ENCODE data around the gene C2CD5. TPM values are rescaled to one million over a fixed set of nuclear protein-coding genes. Genes with fewer than 3 reads are reported as not detected.
"Not testable (repeated sequence)": the region's sequence is repeated elsewhere in the genome, so short reads cannot be mapped to it uniquely, and the experiment has no call there.

C2CD5 gene
- total RNA-seq, 1 donor from 2014 or later, result 53.5 TPM

- DNase-seq (ENCODE audit: low spot score), result no peak
These were observed 8.9 kb downstream of the C2CD5 start for GRCh38 chr12:22535478-22535877.

- DNase-seq (ENCODE audit: low spot score), result no peak
These were observed 9.3 kb downstream of the C2CD5 start for GRCh38 chr12:22535038-22535437.

- no peak for DNase-seq (ENCODE audit: low spot score)
These were observed 11.2 kb downstream of the C2CD5 start for GRCh38 chr12:22533155-22533554.

DNA sequence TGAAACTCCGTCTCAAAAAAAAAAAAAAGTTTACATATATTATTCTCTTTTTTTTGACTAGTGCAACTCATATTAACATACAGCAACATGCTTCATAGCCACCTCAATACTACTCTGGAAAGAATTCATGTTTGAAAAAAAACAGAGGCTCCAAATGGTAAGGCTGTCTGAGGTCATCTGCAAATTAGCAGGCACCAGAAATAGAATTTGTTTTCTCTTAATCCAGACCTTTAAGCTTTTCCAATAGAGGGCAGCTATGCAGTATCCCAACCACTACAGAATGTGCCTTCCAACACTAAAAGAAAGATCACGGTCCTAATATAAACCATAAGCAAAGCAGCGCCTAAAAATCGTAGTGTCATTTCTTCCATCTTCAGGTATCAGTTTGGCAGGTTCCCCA, 12.0 kb downstream of the C2CD5 start:
- no peak for DNase-seq (ENCODE audit: low spot score)

DNA sequence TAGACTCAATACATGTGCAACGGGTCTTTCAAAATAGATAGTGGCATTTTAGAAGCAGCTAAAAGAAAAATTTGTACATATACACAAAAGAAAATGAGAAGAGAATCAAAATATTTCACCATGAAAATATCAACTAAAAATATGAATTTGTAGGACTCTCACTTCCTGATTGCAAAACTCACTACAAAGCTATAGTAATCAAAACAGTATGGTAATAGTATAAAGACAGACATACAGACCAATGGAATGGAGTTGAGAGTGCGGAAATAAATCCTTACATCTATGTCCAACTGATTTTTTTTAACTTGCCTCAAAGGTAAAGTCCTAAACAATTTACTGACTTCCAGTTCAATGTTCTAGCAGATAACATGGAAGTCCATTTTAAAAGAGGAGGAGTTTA, 13.1 kb downstream of the C2CD5 start:
- no peak for DNase-seq (ENCODE audit: low spot score)

DNA sequence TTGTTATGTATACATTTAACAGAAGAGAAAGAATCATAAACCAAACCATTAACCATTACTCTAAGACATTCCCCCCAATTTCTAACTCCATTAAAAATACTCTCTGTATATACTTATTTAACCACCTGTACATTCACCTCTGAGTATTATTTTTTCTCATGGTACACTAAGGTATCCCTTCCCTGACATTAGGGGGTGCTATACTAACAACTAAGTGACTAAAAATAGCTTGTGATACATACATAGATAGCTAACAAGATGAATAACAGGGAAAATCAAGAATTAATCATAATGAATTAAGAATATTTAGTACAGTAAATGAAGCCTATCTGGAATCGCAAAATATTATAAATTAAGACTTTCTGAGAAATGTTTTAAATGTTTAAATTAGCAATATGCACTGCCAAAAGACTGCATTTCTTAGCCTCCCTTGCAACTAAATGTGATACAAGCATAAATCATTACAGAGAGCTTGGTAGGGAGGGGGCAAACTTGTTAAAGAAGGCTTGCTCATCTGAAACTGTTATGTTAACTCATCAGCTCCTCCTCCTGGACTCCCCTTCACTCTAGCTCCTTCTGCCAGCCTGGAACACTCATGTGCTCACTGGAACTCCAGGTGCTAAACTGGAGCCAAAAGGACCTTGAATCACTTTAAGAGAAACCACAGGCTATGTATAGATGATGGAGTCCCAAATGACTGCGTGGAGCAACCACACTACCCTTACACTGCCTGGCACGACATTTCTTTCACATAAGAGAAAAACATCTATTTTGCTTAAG, 14.9 kb downstream of the C2CD5 start:
- no peak for DNase-seq (ENCODE audit: low spot score)

DNA sequence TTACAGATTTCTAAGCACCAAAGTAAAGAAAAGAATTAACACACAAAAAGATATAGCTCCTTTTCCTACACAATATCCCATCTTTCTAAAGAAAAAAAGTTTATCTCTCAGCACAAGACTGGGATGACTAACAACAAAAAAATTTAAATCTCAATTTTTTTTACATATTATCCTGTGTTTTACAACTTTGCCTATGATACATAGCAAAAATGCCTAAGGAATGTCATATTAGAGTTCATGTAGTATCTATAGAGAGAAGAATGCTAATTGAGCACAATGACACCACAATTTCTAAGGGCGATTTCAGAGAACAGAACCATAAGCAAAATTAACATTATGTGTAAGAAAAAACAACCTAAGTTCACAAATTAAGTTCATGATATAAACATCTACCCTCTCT, 16.3 kb downstream of the C2CD5 start:
- no peak for DNase-seq (ENCODE audit: low spot score)

GRCh38 chr12:22526836-22527235, 17.5 kb downstream of the C2CD5 start:
- DNase-seq (ENCODE audit: low spot score), result no peak

- no peak for DNase-seq (ENCODE audit: low spot score)
These were observed 18.9 kb downstream of the C2CD5 start for GRCh38 chr12:22525426-22525825.

DNA sequence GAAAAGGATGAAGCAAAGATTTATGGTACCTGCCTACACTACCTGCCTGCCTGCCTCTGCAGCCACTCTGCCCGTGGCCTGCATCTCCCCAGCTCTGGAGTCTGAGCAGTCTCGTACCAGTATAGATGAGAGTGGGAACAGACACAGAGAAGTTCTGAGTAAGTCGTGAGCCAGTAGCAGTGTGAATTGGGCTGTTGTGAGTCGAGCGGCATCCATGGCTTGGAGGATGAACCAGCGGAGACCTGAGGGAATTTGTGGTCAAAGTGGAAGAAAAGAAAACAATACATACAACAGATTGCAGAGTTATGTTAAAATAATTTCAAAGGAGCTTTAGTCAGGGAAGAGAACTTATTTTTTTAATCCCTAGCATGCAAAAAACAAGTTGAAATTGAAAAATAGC, 25.3 kb downstream of the C2CD5 start:
- DNase-seq (ENCODE audit: low spot score), result no peak

DNA sequence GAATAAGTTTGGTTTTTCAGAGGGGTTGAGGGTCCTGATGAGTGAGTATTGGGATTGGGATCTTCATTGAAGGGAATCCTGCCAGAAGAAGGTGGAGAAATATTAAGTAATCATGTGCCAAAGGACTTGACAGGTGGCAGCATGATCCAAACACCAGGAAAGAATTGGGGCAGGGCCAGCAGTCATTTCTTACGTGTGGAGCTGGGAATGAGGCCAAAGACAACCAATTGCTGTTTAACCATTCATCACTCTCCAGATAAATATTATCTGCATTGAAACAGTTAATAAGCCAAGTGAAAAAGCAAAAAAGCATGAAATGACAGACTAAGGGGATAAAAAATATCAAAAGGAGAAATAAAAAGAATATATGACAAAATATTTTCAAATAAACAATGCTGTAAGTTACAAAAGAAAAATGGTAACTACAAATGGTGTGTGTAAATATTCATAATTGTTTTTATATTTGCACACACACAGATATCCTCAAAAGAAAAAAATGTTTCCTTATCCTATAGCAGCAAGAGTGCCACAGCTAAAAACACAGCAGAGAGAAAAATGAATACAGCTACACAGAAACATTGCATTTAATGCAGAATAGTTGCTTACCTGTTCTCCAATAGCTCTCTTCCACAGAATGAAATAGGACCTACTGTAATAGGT, 26.2 kb downstream of the C2CD5 start:
- DNase-seq (ENCODE audit: low spot score), result no peak

DNA sequence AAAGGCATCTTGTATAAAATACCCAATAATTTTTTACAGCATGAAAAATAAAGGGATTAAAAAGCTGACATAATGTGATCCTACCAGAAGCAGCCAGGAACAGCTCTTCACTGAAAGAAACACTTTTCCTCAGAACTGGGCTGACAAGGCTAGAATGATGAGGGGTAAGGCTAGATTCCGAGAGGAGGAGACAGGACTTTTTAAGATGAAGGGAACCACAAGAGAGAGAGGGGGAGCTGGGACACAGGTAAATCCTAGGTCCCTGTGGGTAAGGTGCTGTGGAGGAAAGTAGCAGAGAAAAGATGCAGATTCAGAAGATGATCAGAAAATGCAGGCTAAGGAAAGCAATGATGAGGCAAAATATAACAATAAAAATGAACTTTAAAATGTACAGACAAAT, 29.5 kb downstream of the C2CD5 start:
- DNase-seq (ENCODE audit: low spot score), result no peak

DNA sequence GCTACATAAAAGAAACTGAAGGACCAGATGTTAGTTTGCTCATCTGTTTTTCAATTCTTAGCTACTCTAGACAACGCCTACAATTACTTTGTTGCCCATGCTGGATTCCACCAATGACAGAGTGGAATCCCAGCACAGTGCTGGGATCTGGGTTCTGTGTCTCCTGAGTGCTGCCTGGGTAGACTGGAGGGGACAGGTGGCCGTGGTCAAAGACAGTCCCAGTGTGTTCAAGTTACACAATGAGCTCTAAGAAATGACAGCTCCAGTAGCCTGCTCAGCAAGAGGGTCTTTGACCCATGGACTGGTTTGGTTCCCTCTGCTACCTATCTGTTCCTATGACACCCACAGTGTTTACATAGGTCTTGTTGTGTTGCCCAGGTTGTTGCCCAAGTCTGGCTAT, 38.5 kb downstream of the C2CD5 start:
- DNase-seq (ENCODE audit: low spot score), result no peak

DNA sequence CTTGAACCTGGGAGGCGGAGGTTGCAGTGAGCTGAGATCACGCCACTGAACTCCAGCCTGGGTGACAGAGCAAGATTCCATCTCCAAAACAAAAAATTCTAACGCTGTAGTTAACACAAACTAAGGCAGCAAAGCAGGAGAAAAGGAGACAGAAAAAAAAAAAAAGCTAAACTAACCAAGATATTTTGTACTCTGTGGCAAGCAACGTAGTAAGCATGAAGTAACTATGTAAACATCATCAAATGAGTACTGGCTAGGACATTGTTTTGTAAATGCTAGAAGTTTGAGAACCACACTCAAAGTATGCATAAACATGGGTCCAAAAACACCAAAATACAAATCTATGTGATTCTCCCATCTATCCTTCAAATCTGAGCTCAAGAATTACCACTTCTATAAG, 44.2 kb downstream of the C2CD5 start:
- no peak for DNase-seq (ENCODE audit: low spot score)

DNA sequence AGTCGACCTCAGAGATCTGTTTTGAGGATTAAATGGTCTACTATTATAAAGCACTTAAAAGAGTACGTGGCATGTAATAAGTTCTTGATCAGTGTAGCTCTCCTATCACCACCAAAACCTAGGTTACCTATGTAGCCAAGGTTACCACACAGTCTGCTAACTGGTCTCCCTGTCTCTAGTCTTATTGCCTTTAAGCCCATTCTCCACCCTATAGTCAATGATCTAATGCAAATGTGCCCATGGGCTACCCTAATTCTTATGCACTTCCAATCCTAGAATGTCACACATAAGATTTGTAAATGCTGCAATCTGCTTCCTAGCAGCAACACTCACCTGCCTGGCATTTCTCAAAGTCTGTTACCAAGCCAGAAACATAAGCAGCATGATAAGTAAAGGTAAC, 44.9 kb downstream of the C2CD5 start:
- no peak for DNase-seq (ENCODE audit: low spot score)

- no peak for DNase-seq (ENCODE audit: low spot score)
These were observed 50.0 kb downstream of the C2CD5 start for GRCh38 chr12:22494319-22494718.

GRCh38 chr12:22491034-22491433, 53.3 kb downstream of the C2CD5 start:
- no peak for DNase-seq (ENCODE audit: low spot score)

DNA sequence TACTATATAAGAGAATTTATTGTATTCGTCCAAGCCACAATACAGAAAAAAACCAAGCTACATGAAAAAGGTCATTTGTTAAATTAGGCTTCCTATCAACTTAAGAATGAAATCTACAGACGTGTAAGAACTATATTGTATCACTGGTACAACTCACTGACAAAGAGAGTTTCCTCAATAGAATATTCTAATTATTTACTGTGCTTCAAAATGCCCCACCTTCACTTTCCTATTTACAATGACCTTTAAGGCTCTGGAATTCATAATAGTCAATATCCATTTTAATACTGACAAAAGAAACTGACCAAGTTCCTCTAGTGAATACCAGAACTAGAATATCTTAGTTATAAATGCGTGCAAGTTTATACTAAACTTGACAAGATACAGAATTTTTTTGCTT, 55.9 kb downstream of the C2CD5 start:
- no peak for DNase-seq (ENCODE audit: low spot score)

GRCh38 chr12:22487683-22488082, 56.7 kb downstream of the C2CD5 start:
- DNase-seq (ENCODE audit: low spot score), result not testable (repeated sequence)

DNA sequence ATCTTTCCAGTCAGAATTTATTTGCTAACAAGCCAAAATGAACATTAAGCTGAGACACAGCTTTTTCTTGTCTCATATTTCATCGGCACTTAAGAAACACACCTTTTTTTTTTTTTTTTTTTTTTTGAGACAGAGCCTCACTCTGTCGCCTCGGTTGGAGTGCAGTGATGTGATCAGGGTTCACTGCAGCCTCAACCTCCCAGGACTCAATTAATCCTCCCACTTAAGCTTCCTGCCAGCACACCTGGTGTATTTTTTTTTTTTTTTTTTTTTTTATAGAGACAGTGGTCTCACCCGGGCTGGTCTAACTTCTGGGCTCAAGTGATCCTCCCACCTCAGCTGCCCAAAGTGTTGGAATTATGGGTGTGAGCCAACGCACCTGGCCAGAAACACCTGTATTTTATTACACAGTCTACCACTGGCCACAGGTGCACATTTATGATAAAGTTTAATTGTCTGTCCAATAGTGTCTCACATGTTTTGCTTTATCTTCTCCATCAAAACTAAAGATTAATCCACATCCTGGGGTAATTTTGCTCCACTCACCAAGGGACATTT, 62.7 kb downstream of the C2CD5 start:
- no peak for DNase-seq (ENCODE audit: low spot score)

GRCh38 chr12:22480814-22481213, 63.5 kb downstream of the C2CD5 start:
- DNase-seq (ENCODE audit: low spot score), result not testable (repeated sequence)

- no peak for DNase-seq (ENCODE audit: low spot score)
These were observed 64.3 kb downstream of the C2CD5 start for GRCh38 chr12:22480016-22480415.

GRCh38 chr12:22477894-22478287, 66.5 kb downstream of the C2CD5 start:
- no peak for DNase-seq (ENCODE audit: low spot score)
